ENCODE results near the gene PEX1.
"Not testable (repeated sequence)": the region's sequence is repeated elsewhere in the genome, so short reads cannot be mapped to it uniquely, and the experiment has no call there.

PEX1 gene

GRCh38 chr7:92504563-92504962, 23.8 kb downstream of the PEX1 start:
- DNase-seq (ENCODE audit: low read depth) = no peak

- DNase-seq (ENCODE audit: low read depth) = no peak
These were observed 24.6 kb downstream of the PEX1 start for GRCh38 chr7:92503767-92504166.

GRCh38 chr7:92498557-92498956, 29.8 kb downstream of the PEX1 start:
- no peak for DNase-seq (ENCODE audit: low read depth)

DNA sequence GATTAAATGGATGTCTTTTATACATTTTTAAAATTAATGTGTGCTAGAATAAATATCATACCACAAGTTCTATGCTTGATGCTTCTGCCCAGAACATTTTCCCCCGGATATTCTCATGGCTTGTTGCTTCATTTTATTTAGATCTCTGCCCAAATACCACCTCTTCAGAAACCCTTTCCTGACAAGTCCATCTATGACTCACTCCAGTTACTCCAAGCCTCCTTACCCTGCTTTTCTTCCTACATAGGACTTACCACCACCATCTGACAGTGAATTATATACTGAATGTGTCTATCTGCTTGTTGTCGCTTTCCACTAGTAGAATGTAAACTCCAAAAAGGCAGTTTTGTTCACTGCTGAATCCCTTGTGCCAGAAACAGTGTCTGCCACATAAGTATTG, 31.4 kb downstream of the PEX1 start:
- peak; percentile 8 for DNase-seq (ENCODE audit: low read depth)

- peak; percentile 4 for DNase-seq (ENCODE audit: low read depth)
These were observed 38.7 kb downstream of the PEX1 start for GRCh38 chr7:92489634-92490033.

DNA sequence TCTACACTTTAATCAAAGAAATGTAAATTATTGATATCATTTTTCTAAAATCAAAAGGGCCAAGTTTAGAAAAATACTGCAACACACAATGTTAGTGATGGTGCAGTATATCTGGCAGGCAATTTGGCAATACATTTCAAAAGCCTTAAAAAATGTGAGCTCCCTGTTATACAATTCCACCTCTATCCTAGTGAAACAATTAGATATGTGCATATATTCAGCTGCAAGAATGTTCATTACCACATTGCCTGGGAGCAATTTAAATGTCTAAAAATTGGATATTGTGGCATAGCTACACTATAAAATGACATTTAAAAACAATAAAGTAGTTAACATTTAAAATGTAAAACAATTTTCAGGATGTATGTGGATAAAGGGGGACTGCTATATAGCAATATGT, 40.5 kb downstream of the PEX1 start:
- DNase-seq (ENCODE audit: low read depth) = no peak

DNA sequence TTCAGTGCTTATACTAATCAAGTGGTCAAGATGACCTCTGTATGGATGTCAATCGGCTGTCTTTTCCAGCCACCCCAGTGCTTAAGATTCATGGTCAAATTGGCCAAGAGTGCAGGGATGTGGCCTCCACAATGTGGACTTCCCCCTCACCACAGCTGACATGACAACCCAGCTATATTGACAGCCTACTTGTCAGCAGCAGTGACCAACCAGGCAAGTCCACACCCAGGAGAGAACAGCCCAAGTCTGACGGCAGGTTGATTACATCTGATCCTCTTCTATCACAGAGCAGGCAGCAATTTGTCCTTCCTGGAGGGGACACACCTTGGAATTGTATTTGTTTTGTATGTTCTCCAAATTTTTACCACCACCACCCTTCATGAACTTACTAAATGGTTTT, 42.3 kb downstream of the PEX1 start:
- DNase-seq (ENCODE audit: low read depth) = no peak

DNA sequence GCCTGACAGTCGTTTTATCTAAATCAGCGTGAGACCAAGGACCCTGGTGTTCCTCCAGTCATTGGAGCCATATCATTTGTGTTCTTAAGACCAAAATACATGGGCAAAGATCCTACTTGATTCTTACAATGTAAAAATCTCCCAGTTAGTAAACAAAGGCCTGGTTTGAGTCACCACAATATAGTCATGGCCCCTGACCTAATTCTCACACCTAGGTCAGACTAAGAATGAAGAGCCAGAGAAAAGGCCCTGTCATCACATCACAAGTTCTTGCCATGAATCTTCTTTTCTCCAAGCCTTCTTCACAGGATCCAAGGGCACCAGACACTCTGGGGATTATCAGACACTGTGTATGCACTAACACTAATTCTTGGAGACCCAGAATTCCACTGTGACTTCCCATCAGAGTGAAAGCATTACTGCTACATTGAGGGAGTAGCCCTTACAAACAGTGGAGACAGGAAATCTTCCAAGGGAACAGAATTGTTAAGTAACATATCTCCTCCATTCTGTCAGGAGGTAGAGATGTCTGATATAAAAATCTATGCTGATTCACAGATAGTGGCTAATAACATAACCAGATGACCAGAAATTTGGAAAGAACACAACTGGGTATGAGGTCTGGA, 42.9 kb downstream of the PEX1 start:
- no peak for DNase-seq (ENCODE audit: low read depth)

DNA sequence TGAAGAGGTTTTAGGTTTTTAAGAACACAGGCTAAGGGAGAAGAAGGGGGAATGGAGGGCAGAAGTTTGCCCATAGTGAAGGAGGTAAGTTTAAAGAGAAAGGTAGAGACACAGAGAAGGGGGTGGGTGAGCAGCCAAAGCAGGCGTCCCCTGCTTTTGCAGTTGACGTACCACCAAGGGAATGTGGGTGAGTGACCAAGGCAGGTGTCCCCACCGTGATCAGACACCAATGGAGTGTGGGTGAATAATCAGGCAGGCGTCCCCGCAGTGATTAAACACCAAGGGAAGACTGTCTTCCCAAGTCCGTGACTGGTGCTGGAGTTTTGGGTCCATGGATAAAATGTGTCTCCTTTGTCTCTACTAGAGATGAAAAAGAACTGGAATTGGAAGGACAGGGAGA, 44.1 kb downstream of the PEX1 start:
- not testable (repeated sequence) for DNase-seq (ENCODE audit: low read depth)

DNA sequence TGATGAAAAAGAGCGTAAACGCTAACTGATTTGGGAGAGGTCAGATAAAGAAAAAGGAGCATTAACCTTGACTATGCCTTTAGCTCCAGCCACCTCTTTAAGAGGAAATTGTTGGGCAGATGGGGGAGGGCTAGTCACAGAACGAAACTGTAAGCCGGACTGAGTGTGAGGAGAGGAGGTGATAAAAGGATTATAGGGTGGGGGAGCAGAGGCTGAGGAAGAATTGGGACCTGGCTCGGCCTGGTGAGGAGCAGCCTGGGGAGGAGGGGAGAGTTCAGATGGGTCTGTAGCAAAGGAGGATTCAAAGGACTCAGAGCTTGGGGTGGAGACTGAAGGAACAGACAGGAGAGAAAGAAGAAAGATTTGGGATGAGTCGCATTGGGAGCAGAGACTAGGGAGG, 44.7 kb downstream of the PEX1 start:
- DNase-seq (ENCODE audit: low read depth) = not testable (repeated sequence)

- not testable (repeated sequence) for DNase-seq (ENCODE audit: low read depth)
These were observed 49.2 kb downstream of the PEX1 start for GRCh38 chr7:92479146-92479545.

- DNase-seq (ENCODE audit: low read depth) = no peak
These were observed 49.6 kb downstream of the PEX1 start for GRCh38 chr7:92478711-92479110.

GRCh38 chr7:92478095-92478494, 50.2 kb downstream of the PEX1 start:
- no peak for DNase-seq (ENCODE audit: low read depth)

DNA sequence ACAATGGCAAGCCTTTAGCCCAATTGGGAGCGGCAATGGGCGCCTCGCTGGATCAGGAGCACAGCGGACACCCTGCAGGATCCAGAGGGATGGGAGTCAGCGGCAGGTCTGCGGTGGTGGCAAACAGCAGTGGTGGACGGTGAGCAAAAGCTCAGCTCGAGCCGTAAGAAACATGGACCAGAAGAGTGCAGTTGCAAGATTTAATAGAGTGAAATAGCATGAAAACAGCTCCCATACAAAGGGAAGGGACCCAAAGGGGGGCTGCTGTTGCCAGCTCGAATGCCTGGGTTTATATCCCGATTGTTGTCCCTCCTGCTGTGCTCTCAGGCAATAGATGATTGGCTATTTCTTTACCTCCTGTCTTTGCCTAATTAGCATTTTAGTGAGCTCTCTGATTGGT, 50.6 kb downstream of the PEX1 start, which contains the start of gene ERVW-1:
TSS of gene ERVW-1 (minus strand) at position 266 of the 400 bp plus-strand sequence. CDS start 7,565 bp downstream, outside the sequence.
- DNase-seq (ENCODE audit: low read depth) = not testable (repeated sequence)

DNA sequence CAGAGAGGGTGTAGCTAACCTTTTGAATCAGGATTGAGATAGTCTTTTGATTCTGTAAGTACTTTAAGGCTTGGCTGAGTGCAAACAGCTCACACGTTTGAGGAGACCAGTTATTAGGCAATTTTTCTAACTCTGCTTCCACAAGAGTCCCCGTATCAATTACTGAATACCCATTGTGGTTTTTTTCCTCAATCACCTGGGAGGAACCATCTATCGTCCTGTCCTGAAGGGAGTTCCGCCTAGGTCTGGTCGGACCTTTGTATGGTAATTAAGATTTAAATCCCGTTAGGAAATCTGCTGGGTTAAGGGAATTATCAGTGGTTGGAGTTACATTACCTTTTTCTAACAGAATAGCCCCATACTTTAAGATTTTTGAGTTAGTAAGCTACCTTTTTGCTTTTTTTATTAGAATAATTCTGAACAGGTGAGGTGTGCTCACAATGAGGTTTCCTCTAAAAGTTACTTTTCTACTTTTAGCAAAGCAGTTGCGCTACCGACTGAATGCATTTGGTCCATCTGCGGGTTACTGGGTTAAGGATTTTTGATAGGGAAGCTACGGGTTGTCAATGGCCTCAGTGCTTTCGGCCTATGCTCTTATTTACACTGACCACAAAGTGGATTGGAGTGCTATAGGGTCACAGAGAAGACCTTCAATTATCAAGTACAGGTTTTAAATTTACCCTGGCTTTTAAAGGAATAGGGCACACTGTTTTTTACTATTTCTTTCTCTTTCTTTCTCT, 52.3 kb downstream of the PEX1 start:
- DNase-seq (ENCODE audit: low read depth) = not testable (repeated sequence)

- DNase-seq (ENCODE audit: low read depth) = not testable (repeated sequence)
These were observed 53.0 kb downstream of the PEX1 start for GRCh38 chr7:92475261-92475770.

DNA sequence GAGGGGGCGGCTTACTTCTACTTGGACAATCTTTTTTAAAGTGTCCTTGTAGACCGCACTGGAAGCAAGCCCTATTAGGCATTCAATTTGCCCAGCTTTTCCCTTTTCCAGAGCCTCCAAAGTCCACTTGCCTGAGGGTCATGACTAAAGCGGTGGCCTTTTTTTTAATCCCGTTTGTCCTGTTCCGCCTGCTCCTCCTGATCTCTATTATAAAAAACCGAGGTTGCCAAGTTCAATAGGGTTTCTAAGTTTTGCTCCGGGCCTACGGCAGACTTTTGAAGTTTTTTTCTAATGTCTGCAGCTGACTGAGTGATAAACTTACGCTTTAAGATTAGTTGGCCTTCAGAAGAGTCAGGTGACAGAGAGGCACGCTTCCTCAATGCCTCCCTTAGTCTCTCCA, 54.3 kb downstream of the PEX1 start:
- not testable (repeated sequence) for DNase-seq (ENCODE audit: low read depth)

DNA sequence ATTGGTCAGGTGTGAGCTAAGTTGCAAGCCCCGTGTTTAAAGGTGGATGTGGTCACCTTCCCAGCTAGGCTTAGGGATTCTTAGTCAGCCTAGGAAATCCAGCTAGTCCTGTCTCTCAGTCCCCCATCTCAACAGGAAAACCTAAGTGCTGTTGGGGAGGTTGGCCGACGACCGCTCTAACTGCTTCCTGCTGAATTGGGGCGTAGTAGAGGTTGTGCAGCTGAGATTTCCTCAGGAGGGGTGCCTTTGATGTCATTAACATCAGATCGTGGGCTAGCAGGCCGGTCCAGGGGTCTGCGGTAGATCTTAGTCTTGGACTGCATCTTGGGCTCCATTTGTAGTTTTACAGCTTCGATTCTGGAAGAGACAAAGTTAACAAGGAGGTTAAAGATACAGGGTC, 59.7 kb downstream of the PEX1 start:
- DNase-seq (ENCODE audit: low read depth) = not testable (repeated sequence)

DNA sequence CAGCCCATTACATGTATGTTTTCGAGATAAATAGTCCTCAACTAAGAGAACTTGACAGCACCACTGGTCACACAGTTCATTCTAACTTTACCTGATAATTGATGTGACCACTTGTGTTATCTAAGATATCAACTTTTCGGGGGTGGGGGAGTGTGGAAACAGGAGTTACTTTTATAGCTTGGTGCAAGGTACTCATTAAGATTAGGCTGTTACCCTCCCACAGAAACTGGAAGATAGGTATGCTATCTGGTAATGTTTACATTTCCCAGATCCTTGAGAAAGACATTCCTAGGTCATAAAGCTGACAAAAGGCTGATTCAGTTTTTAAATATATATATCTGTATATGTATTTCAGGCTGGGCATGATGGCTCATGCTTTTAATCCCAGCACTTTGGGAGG, 61.6 kb downstream of the PEX1 start:
- DNase-seq (ENCODE audit: low read depth) = no peak

DNA sequence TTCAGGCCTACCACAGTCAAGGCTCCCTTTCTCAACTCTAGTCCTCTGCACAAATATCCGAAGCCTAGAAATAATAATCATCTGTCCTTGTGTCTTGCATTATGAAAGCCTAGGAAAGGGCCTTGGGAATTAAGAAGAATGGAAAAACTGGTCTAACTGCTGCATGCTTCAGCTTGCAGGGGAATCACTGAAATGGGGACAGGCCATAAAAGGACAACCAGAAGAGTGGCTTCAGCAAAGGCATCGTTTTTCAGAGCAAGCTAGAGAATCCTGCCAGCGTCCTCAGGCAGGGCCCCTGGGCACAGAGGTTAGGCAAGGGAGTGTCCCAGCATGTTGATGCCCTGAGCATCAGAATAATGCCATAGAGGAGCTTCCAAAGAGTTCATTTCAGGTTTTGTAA, 63.8 kb downstream of the PEX1 start:
- DNase-seq (ENCODE audit: low read depth) = no peak

DNA sequence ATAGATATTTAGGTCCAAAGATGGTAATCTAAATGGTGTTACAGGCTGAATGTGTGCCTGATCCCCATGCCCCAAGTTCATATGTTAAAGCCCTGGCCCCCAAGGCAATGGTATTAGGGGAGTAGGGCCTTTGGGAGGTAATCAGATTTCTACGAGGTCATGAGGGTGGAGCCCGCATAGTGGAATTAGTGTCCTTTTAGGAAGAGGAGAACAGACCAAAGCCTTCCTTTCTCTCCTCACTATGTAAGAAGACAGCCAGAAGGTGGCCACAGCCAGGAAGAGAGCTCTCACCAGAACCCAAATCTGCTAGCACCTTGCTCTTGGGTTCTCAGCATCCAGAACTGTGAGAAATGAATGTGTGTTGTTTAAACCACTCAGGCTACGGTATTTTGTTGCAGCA, 65.8 kb downstream of the PEX1 start:
- no peak for DNase-seq (ENCODE audit: low read depth)

DNA sequence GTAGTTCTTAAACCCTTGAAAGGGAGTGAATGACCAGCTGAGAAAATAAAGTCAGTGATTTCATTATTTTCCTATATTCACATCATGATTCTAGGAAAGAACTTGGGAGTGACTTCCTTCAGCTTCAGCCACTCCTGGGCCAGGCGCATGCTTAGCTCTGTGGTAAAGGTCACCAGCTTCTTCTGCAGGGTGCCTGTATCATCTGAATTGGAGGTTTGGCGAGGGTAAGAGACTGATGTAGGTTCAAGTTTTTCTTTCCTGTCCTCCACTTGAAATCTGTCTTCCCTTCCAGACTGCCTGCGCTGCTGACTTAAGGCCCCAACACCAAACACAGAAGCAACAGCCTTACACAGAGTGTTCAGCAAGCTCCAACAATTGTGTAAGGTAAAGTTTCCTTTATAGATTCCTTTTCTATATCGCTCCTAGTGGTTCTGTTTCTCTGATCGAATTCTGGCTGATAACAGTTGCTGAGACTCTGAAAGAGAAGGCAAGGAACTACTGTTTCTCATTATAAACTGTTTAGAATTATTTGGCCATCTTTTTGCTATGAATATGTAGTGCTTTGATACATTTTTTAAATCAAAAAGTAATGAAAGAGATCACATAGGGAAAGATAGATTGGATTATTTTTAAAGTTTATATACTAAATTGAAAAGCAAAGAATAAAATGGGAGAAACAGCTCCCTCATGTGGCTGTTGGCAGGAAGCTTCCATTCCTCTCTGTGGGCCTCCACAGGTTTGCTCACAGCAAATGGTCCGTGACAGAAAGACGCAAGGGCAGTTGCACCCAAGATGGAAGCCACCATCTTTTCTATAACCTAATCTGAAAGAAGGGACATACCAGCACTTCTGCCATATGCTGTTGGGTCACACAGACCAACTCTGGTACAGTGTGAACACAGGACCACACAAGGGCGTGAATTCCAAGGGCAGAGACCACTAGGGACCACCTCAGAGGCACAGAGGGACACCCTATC, 67.0 kb downstream of the PEX1 start:
- peak; percentile 22 for DNase-seq (ENCODE audit: low read depth)
